IPS-NIHi11 (cell line): ENCODE results near the gene FHIT.
"Not testable (repeated sequence)": the region's sequence is repeated elsewhere in the genome, so short reads cannot be mapped to it uniquely, and the experiment has no call there.

Source experiments
- DNase-seq: peaks from one replicate; pipeline ENCODE4 v3.0.0; 2012; ENCODE audit warnings: mixed read lengths, low spot score

FHIT gene

GRCh38 chr3:60707452-60708020 lies 543.7 kb downstream of the FHIT start:
- no peak for DNase-seq

DNA sequence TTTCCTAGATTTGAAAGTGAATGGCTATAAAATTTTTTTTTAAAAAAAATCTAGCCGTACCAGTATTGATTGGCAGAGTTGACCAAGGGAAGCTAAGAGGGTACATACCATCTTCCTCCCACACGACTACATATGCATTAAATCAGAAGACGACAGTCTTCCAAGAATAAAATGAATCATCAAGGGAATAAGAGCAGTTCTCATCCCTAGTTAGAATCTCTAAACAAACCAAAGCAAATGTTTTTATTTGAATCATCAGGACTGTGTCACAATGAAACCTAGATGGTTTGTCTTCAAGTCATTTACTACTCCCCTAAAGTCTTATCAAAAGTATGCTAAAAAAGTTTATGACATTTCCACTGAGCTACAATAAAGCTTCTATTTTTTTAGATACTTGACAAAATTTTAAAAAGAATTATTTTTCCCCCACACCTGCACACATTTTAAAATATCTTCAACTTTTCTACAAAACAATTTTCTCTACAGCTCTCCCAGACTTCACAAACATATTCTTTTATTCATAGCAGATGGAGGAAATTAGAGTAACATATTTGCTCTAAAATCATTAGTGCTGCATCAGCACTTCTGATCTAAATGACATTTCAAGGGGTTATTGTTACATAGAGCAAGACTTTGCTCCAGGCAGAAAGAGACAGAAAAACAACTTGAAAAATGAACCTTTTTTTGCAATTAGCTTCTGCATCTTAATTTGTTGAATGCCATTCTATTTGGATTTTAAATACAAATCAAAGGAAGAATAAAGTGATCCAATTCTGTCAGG lies 547.1 kb downstream of the FHIT start:
- DNase-seq, result no peak

DNA sequence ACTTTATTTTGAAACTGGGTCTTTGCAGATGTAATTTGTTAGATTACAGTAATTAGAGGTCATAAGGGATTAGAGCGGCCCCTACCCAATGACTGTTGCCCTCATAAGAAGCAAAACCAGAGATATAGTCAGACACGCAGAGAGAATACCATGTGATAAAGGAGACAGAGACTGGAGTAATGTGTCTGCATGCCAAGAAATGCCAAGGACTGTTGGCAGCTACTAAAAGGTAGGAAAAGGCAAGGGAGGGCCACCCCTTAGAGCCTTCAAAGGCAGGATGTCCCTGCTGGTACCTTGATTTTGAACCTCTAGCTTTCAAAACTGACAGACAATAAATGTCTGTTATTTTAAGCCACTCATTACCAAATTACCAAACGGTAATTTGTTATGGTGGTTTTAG lies 548.2 kb downstream of the FHIT start:
- no peak for DNase-seq

DNA sequence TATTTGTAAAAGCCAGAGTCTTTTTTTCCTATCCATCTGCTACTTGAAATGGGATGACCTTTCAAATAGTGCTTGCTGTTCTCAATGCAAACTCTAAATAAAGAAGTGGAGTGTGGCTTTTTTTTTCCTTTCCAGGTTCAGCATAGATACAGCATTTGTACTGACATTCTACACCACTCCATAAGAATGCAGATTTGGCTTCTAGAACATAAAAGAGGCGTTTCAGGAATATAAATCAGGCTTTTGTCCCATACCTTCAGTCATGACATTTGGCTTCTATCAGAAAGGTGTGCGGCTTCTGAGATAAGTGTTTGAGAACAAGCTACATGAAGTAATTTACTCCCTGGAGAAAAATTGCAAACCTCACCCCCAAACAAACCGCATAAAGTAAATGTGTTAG lies 553.1 kb downstream of the FHIT start:
- peak; percentile 20 for DNase-seq

DNA sequence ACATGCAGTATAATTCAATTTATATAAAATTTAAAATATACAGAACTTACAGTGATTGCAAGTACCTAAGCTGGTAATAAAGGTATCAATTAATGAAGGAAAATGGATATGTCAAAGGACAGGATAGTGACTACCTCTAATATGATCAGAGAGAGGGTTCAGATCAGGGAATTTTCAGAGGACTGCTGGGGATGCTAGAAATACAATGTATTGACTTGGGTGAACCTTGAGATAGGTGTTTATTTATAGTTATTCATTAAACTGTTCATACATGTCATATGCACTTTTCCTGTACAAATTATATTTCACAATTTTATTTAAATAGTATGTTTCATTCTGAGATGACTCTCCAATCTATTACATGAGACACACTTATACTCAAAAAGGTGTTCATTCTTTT lies 554.1 kb downstream of the FHIT start:
- DNase-seq, result no peak

- DNase-seq, result no peak
Measured at GRCh38 chr3:60696428-60697125, 554.7 kb downstream of the FHIT start.

GRCh38 chr3:60675424-60675823 lies 575.8 kb downstream of the FHIT start:
- DNase-seq, result no peak

- DNase-seq, result no peak
Measured at GRCh38 chr3:60674870-60675269, 576.4 kb downstream of the FHIT start.

DNA sequence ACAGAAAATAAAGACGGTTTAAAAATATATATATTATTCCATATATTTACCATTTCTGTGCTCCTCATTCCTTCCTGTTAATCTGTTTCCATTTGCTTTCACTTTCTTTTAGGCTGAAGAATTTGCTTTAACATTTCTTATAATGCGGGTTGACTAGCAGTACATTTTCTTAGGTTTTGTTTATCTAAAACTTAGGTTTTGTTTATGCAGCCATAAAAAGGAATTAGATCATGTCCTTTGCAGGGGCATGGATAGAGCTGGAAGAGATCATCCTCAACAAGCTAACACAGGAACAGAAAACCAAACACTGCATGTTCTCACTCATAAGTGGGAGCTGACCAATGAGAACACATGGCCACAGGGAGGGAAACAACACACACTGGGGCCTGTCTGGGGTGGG lies 578.1 kb downstream of the FHIT start:
- DNase-seq, result no peak

GRCh38 chr3:60672337-60672736 lies 578.9 kb downstream of the FHIT start:
- not testable (repeated sequence) for DNase-seq

DNA sequence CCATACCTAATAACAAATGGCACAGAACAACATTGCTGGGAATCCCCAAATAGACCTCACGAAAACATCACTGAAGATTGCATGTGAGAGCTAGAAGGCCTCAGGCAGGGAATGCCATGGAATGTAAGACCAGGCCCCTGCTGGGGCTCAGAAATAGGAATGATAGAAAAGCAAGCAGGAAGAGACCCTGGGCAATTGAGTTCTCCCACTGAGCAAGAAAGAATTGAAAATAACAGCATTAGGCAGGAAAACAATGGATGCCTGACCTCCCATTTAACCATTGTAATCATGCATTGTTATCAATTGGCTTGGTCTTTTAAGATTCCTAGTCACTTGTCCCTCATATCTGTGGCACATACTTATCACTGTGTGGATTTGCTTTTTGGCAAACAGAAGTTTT lies 581.6 kb downstream of the FHIT start:
- peak; percentile 62 for DNase-seq

DNA sequence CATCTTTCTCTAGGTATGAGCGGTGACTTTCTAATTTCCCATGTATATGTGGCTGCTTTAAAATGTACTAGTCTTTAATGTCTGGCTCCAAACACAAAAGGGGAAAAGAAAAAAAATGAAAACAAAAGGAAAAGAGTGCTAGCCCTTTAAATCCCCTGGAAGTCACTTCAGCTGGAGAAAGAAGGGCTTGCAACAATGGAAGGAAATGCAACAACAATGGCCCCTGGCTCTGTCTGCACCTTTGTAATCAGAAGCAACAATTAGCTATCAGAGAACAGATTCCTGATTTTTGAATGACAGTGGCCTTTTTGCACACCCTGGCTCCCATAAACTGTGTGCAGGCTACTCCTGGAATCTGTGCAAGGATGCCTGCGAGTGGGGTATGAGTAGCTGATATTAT lies 591.2 kb downstream of the FHIT start:
- DNase-seq, result no peak

GRCh38 chr3:60659098-60659497 lies 592.2 kb downstream of the FHIT start:
- DNase-seq, result no peak

- no peak for DNase-seq
Measured at GRCh38 chr3:60657972-60658371, 593.3 kb downstream of the FHIT start.

DNA sequence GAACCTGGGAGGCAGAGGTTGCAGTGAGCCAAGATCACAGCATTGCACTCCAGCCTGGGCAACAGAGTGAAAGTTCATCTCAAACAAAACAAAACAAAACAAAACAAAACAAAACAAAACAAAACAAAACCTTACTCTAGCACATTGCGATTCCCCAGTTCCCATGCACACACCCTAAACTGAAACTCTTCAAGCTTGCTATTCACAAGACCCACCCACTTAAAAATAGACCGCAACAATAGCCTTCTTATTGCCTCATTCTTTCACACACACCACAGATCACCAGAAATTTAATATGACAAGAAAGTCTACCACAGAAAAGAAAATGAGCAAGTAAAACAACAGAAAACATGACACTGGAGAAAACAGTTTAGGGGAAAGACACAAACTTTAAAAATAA lies 598.4 kb downstream of the FHIT start:
- DNase-seq, result no peak

DNA sequence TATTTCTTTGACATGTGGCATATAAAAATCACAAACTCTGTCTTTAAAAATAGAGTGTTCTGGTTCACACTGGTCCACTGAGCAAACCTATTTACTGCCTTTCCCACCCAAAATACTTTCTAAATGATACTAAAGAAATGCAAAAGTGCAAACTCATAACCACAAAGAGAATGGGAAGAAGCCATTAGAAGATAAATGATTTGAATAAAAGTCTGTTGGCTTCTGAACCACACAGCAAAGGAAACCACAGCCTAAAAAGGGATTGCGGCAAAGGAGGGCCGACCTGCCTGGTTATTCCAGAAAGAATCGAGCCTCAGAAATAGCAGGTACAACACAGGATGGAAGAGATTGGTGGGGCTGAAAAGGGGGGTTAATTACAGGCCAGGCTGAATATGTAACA lies 599.5 kb downstream of the FHIT start:
- no peak for DNase-seq

DNA sequence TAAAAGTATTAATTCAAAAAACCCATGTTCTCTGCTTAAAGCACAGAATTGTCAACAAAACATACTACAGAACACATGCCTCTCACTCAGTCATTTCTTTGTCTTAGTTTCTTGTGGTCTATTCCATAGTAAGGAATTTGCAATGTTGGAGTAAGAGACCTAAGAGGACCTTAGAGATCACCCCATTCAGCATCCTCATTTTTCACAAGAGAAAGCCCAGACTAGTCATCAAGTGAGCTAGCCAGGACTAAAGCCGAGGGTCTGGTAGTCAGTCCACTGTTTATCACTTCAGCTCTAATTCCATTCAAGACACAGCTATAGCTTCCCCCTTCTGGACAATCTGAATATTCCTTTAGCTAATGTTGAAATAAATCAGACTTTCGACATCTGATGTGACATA lies 601.1 kb downstream of the FHIT start:
- DNase-seq, result no peak

DNA sequence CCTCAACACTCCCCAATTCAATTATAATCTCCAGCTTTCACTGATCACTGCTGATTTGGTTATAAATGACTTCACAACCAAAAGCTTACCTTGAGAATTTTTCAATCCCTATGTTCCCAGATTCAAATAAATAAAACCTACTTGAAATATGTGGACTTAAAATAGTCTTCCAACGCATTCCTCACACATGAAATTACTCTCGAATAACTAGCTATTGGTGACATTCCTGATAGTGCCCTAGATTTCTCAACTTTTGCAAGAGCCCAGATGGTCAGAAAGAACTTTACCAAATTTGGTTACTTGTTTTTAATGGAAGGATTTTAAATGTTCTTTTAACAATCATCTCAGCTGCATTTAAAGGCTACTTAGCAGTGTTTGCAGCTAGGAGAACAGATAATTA lies 605.5 kb downstream of the FHIT start:
- DNase-seq, result no peak

DNA sequence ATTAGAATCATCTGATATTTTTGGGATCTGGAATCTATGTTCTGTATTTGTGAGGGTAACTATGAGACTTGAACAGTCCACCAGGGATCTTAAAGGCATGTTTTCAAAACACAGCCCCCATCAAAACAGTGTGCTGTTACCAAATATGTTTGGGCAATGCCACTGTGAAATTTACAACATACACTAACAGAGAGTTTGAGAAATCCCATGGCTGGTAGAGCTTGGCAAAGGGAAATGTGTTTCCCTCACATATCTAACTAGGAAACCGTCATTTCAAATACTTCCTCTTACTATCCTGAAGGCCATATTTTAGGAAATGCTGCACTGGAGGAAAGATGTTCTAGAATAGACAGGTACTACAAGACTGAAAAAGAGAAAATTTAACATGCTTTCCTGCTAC lies 607.4 kb downstream of the FHIT start:
- no peak for DNase-seq

- no peak for DNase-seq
Measured at GRCh38 chr3:60641354-60641753, 609.9 kb downstream of the FHIT start.

DNA sequence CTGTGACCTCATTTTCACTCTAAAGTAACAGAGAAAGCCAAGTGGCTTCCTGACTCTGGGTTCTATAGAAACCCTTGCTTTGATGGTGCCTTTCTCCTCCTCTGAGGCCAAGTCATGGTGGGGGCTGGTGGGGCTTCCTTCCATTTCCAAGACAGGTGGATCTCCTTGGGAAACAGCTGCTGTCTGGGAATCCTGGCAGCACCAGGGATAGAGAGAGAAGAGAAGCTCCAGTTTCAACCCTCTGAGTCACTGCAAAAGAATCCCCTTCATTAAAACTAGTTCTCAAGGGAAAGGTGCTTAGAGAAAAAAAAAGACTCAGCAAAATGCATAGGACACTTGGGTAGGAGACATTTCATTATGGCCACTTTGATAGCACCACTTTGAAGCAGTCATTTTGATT lies 614.4 kb downstream of the FHIT start:
- DNase-seq, result peak; percentile 26

- DNase-seq, result no peak
Measured at GRCh38 chr3:60633644-60634043, 617.6 kb downstream of the FHIT start.

DNA sequence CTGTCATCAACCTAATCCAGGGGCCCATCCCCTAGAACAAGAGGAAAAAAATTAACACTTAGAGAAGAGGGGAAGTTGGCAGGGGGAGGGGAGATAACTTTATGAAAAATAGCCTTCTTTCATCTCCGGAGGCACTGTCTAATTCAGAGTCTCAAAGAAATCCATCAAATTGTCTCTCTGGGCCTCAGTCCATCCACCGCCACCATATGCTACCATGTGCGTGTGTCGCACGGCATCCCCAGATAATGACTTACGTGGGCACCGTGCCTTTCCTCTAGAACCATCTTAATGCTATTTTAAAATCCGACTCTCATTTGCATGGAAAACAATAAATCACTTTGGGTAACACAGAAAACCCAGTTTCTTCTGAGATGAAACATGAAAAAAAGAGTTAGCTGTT lies 619.7 kb downstream of the FHIT start:
- DNase-seq, result no peak

DNA sequence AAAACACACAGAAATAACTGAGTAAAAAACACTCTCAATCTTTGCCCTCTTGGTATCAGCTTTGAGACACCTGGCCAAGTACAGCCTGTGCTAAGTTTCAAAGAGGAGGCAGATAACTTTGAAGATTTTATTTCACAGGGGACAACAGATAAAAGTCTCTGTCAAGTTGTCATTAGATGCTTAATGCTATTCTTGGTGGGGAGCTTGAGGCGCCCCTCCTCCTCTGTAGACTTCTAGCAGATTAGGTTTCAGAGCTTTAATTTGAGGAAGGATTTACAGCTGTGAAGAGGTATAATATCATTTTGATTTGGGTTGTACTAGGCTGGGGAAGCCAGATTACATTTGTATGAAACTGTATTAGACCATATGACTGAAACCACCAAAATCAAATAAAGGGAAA lies 620.3 kb downstream of the FHIT start:
- no peak for DNase-seq
